HL-60 (cell line): Measurements from ENCODE around the gene COX17.

ENCODE experiments used
- POLR2AphosphoS5 ChIP-seq: IDR thresholded peaks from 2 replicates; pipeline ENCODE4 v1.6.1; 2012; ENCODE audit warnings: low read depth
- REST ChIP-seq: IDR thresholded peaks from 2 replicates; pipeline ENCODE4 v1.6.1; 2012; ENCODE audit warnings: low read depth; ENCODE audit not compliant: insufficient replicate concordance
- TF ChIP-seq, protein P1 (sequence below): IDR thresholded peaks from one replicate; pipeline ENCODE4 v1.5.1; 2011; ENCODE audit warnings: low read length, control low read depth, inconsistent platforms; ENCODE audit not compliant: insufficient read depth

DNA sequence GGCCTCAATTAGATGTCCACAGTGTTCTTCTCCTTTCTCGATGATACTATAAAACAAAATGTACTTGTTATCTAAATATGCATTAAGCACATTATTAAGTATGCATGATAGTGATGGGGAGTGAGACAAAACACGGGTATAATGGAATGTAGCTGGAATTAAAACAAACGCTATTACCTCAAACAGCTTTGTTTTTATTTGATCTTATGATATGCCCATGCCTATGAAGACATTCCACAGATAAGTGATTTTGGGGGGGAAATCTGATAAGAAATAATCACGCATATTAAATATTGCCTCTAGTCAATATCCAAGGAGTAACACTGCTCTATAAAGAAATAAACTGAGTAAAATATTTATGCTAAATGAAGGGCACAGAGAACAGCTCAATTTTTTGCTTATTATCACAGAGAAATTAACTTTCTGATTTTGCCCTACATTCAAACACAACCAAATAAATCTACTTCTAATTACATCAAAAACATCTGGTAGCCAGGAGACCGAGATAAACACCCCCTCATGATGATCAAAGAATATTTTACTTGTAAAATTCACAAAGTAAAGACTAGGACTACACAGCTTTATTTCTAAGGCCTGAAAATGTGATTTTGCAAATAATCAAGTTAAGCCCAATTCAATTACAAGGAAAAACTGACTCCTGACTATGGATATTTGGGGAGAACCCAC lies 1.9 kb downstream of the COX17 start:
- TF ChIP-seq, protein P1, sequence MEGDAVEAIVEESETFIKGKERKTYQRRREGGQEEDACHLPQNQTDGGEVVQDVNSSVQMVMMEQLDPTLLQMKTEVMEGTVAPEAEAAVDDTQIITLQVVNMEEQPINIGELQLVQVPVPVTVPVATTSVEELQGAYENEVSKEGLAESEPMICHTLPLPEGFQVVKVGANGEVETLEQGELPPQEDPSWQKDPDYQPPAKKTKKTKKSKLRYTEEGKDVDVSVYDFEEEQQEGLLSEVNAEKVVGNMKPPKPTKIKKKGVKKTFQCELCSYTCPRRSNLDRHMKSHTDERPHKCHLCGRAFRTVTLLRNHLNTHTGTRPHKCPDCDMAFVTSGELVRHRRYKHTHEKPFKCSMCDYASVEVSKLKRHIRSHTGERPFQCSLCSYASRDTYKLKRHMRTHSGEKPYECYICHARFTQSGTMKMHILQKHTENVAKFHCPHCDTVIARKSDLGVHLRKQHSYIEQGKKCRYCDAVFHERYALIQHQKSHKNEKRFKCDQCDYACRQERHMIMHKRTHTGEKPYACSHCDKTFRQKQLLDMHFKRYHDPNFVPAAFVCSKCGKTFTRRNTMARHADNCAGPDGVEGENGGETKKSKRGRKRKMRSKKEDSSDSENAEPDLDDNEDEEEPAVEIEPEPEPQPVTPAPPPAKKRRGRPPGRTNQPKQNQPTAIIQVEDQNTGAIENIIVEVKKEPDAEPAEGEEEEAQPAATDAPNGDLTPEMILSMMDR: no peak
- TF ChIP-seq REST (no peak), POLR2AphosphoS5 (no peak)
